Measurements from ENCODE around the gene SNAI3.

SNAI3 gene

GRCh38 chr16:88631920-88632586 is 54.3 kb downstream of the SNAI3 start:
- DNase-seq, result no peak

DNA sequence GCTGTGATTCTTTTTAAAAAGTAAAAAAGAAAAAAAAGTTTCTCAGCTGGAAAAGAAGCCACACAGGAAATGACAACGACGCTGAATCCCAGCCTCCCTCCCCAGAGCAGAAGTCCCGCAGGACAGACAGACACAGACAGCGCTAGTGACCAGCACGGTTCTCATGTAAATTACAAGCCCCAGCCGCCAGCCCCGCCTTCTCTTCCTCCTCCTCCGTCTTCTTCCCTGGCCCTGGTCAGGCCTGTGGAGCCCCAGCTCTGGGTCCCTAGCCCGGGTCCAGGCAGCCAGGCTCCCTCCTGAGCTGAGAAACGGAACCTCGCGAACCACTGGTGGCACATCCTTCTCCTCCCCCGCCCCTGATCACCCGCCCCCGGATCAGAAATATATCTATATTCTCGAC is 54.9 kb downstream of the SNAI3 start:
- DNase-seq, result no peak

DNA sequence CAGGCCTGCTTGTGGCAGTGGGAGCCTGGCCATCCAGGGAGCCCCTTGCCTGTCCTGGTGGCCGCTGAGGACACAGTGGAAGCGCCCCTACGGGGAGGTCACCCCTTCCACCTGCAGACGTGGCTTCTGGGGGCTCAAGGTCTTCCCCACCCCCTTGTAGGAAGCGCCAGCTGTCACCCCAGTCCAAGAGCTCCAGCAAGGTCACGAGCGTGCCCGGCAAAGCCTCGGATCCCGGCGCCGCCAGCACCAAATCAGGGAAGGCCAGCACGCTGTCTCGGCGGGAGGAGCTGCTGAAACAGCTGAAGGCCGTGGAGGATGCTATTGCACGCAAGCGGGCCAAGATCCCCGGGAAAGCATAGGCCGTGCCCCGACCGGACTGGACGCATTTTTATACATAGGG is 55.4 kb downstream of the SNAI3 start:
- no peak for DNase-seq

DNA sequence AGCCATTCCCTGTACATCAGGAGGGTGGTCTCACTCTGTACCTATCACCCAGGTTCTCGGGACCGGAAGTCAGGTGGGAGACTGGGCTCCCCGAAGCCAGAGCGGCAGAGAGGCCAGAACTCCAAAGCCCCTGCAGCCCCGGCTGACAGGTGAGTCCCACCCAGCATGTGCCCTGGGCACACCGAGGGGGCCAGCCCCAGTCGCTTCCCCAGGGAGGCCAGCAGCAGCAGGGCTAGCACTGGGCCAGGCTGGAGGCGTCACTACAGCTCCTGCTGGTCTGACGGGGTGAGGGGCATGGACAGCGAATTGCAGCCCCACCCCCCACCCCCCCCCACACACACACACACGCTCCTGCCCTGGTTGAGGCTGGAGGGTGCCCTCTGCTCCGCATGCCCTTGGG is 55.9 kb downstream of the SNAI3 start:
- no peak for DNase-seq

- no peak for DNase-seq
Observed at GRCh38 chr16:88629835-88630234, 56.5 kb downstream of the SNAI3 start.

- DNase-seq, result no peak
Observed at GRCh38 chr16:88628512-88628974, 57.8 kb downstream of the SNAI3 start.
